SHP77 treated with DMSO at 0.1 percent for 48 hours (cell line): ENCODE results near the gene S100A16.
"Not testable (repeated sequence)": the region's sequence is repeated elsewhere in the genome, so short reads cannot be mapped to it uniquely, and the experiment has no call there.

Experiments used
- DNase-seq: peaks from one replicate; lab custom pipeline; 2025; lab: John Stamatoyannopoulos, UW

S100A16 gene

DNA sequence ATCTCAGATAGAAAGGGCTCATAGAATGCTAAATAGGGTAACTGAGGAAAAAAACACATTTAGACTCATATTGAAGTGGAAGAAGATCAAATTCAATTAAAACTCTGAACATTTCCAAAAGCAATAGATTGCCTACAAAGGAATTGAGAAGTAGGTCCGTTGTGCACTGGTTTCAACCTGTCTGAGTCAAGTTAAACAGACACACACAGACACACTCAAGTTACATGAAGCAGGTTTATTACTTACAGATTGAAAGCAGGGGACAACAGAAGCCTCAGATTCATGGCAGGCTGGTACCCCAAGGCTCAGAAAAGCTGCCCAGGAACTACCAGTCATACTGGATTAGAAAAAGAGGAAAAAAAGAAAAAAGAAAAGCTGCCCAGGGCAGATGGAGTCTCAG is 26.6 kb downstream of the S100A16 start:
- DNase-seq, result no peak

DNA sequence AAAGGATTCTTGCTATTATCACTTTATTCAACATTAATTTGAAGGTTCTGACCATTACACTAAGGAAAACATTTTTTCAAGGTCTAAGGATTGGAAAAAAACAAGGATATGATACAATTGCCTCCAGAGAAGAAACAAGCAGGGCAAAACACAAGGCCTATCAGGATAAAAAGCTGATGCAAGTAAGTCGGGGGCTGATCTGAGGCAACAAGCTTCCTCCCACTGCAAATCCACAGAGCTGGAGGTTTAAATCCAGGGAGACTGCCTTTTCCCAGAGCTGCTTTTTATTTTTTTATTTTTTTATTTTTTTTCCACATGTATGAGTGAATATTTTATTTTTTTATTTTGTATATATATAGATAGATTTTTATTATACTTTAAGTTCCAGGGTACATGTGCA is 27.9 kb downstream of the S100A16 start:
- DNase-seq, result no peak

DNA sequence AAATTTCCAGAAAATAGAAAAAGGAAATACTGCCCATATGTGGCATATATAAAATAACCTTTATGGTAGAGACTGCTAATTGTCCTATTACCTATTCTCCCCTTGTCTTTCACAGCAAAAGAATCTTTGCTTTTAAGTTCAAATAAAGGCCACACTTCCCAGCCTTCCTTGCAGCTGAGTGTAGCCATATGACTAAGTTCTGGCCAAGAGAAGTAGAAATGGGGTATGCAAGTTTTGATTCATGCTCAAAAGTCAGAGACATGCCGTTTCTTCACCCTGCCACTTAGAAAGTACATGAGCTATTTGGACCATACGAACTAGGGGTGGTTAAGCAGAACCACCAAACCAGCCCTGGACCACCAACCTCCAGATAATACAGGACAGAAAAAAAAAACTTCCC is 29.0 kb downstream of the S100A16 start:
- DNase-seq, result no peak

DNA sequence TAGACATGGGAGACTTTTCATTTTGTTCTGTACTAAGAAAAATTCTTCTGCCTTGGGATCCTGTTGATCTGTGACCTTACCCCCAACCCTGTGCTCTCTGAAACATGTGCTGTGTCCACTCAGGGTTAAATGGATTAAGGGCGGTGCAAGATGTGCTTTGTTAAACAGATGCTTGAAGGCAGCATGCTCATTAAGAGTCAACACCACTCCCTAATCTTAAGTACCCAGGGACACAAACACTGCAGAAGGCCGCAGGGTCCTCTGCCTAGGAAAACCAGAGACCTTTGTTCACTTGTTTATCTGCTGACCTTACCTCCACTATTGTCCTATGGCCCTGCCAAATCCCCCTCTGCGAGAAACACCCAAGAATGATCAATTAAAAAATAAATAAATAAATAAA is 29.4 kb downstream of the S100A16 start:
- DNase-seq, result not testable (repeated sequence)

DNA sequence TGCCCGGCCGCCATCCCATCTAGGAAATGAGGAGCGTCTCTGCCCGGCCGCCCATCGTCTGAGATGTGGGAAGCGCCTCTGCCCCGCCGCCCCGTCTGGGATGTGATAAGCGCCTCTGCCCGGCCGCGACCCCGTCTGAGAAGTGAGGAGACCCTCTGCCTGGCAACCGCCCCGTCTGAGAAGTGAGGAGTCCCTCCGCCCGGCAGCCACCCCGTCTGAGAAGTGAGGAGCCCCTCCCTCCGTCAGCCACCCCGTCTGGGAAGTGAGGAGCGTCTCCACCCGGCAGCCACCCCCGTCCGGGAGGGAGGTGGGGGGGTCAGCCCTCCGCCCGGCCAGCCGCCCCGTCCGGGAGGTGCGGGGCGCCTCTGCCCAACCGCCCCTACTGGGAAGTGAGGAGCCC is 30.1 kb downstream of the S100A16 start:
- DNase-seq, result not testable (repeated sequence)

DNA sequence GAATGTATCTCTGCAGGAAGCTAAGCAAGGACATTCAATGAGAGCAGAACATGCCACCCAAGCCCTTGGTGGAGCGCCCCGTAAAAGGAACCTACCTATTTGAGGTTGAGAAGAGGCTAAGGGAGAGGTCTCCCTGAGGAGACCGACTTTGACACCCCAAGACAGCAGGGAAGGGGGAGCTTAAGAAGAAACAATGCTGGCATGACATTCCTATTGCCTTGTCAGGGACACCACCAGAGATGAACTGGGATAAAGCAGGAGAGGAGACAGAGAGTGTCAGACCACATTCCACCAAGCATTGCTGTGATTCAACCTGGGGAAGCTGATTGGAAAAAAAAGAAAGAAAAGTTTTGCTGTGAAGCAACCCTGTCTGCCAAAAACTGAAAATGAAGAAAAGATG is 34.0 kb downstream of the S100A16 start:
- DNase-seq, result no peak

DNA sequence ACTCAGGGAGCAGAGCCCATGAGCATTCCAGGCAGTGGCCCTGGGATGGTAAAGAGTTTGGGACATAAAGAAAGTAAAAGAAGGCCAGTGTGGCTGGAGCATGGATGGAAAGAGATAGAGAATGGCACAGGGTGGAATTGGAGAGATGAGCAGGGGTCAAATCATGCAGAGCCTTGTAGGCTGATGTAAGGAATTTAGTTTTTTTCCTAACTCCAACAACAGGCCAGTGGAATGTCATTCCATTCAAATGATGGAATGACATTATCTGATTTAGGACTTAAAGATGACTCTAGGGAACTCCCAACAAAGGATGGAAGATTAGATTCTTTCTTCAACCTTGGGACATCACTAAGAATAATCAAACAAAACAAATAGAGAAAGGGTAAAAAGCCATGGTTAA is 34.4 kb downstream of the S100A16 start:
- no peak for DNase-seq

DNA sequence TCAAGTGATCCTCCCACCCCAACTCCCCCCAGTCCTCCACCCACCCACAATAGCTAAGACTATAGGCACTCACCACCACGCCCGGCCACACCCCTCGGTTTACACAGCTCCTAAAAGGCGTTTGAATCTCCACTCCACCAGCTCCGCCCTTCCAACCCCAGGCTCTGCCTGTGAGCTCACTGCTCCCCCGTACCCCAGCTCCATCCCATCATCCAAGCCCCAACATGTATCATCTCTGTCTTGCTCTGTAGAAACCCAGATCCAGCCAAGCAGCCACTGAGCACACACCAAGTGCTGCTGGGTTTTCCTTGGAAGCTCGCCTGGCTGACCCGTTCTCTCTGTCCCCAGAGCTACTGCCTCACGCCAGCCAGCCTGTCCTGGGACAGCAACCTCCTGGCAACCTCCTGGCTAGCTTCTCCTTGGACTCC is 35.3 kb downstream of the S100A16 start:
- no peak for DNase-seq

DNA sequence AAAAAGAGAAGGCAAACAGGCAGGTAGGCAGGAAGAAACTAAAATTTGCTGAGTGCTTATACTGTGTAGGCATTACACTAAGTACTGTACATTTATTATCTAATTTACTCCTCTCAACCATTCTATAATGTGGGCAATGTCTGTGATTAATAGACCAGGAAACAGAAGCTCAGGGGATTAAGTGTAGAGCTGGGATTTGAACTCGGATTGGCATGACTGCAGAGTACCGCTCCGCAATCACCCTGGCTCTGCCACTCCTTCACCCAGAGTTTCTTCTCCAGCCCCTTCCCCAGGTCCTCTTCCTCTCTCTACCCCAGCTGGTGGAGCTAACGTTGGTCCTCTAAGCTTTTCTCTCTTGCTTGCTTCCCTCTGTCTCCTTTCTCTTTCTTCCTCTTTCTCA is 35.8 kb downstream of the S100A16 start:
- no peak for DNase-seq

DNA sequence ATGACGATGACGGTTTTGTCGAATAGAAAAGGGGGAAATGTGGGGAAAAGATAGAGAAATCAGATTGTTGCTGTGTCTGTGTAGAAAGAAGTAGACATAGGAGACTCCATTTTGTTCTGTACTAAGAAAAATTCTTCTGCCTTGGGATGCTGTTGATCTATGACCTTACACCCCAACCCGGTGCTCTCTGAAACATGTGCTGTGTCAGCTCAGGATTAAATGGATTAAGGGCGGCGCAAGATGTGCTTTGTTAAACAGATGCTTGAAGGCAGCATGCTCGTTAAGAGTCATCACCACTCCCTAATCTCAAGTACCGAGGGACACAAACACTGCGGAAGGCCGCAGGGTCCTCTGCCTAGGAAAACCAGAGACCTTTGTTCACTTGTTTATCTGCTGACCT is 37.4 kb downstream of the S100A16 start:
- DNase-seq, result not testable (repeated sequence)

DNA sequence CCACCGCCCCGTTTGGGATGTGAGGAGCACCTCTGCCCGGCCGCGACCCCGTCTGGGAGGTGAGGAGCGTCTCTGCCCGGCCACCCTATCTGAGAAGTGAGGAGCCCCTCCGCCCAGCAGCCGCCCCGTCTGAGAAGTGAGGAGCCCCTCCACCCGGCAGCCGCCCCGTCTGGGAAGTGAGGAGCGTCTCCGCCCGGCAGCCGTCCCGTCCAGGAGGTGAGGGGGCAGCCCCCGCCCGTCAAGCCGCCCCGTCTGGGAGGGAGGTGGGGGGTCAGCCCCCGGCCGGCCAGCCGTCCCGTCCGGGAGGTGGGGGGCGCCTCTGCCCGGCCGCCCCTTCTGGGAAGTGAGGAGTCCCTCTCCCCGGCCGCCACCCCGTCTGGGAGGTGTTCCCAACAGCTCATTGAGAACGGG is 37.9 kb downstream of the S100A16 start:
- not testable (repeated sequence) for DNase-seq

DNA sequence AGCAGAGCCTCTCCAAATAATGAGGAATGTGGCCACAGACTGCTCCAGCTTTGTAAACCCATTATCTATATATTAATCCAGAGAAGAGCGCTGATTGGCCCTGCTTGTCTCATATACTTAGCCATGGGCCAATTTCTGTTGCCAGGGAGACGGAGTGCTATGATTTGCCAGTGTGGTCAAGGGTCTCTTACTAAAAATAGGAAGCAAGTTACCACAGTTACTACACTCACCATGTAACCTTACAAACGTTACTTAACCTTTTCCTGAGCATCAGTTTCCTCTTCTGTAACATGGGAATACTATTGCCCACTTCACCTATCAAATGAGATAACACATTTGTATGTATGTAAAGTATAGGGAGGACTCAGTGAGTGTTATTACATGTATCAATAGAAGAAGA is 39.6 kb downstream of the S100A16 start:
- no peak for DNase-seq

DNA sequence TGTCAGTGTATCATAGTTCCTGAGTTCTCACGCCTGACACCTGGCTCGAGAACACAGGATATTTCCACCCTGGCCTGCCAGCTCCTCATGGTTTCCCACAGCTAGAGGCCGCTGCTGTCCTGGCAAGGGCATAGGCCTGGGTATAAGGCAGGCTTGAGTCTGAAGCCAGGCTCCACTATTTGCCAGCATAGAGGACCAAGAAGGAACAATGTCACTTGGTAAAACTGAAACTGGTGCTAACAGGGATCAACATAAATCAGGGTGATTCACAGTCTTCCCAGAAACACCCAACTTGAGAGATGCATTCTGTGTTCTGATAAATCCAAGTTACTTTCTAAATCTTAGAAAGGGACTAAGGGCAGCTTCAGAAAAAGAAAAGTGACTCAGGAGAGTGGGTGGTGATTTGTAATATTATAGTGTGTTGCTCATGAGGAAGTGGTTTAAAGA is 40.3 kb downstream of the S100A16 start:
- peak; percentile 60 for DNase-seq

DNA sequence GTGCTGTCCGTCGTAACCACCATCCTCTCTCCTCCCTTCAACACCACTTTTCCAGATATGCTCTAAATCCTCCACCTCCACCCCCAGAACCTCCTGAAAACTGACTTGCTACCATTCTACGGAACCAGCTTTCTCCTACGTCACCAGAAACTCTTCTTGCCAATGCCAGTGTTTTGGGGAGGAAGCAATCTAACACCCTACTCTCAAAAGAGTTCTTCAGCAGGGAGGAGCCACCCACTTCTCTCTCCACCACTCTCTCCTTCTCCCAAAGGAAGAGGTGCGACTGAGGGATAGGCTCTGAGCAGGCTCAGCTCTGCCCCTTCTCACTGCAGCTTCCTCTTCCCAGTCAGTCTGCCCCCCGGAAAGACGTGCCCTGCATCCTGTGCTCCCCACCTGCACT is 41.2 kb downstream of the S100A16 start:
- no peak for DNase-seq

DNA sequence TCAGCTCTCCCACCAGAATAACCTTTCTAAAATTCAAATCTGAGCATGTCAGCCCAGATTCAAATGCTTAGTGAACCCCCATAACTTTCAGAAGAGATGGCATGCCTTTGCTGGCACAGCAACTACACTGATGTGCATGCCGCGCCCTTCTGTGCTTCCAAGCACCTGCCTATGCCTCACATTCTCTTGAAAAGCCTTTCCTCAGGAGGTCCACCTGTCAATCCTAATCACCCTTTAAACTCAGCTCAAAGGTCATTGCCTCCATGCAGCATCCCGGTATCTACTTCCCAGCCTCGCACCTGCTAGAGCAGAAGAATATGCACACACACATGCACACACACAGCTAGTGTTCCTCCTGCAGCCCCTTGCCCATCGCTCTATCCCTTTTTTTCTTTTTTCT is 42.1 kb downstream of the S100A16 start:
- no peak for DNase-seq

DNA sequence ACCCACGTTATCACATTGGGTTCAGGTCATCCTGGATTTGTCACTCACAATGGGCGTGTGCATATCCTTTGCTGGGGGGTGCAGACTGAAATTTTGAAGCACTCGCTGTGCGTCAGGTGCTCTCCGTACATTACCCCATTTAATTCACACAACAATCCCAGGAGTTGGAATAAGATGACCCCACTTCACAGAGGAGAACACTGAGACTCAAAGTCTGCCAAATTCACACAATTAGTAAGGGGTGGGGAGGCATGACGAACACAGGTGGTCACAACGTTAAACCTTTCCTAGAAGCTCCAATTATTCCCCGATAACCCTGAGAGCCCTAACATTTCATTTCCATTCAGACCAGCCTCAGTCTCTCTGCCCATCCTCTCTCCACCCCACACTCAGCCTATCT is 43.5 kb downstream of the S100A16 start:
- DNase-seq, result no peak

DNA sequence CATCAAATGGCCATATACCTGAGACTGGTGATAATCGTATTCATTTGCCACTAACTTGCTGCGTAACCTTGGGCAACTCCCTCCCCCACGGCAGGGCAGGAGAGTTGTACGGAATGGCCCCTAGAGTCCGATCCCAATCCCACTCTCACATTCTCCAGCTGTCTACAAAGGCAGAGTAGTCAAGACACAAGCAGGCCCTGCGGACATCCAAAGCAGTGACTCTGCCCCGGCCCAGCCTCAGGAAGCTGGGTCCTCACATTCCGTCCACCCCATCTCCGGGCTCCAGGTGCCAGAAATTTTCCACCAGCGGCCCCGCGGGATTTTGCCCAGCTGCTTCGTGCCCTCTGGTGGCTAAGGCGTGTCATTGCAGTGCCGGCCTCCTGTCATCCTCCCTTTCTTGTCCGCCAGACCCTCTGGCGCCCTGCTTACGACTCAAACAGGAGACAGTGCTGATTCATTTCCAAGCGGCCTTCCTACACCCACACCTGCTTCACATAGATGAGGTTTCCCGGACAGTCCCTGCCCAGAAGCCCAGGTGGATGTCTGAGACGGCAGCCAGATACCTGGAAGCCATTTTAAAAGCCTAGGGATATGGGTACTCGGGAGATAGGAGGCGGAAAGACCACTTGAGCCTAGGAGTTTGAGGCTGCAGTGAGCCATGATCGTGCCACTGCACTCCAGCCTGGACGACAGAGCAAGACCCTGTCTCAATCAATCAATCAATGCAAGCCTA is 44.4 kb downstream of the S100A16 start:
- DNase-seq, result peak; percentile 97

DNA sequence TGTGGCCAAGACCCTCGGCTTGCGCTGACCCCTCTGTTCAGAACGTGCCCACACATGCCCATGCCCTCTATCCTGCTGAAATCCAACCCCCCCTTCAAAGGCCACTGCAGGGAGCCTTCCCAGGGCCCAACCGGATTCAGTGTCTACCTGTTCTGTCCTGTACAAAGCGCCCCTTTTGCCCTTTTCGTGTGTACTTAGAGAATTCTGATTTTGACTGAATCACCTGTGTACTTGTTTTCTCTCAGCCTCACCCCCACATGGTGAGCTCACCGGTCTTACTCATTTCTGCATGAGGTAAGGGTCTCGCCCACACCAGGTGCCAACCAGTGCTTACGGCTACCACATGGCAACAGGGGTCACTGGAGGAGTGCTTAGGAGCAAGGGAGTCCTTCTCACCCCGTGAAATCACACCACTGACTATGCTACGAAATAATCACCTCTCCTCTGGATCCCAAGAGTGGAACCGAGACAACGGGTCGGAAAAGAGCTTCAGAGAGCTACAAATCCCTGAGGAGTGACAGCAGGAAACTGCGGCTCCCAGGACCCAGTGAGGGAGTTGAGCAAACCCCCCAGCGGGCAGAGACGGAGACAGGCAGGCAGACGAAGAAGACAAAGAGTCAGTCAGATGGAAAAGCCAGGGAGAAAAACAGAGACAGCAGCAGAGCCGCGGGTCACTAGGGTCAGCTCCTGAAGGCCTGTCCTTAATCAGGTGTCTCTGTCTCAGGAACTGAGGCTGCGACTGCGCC is 45.1 kb downstream of the S100A16 start:
- peak; percentile 83 for DNase-seq

DNA sequence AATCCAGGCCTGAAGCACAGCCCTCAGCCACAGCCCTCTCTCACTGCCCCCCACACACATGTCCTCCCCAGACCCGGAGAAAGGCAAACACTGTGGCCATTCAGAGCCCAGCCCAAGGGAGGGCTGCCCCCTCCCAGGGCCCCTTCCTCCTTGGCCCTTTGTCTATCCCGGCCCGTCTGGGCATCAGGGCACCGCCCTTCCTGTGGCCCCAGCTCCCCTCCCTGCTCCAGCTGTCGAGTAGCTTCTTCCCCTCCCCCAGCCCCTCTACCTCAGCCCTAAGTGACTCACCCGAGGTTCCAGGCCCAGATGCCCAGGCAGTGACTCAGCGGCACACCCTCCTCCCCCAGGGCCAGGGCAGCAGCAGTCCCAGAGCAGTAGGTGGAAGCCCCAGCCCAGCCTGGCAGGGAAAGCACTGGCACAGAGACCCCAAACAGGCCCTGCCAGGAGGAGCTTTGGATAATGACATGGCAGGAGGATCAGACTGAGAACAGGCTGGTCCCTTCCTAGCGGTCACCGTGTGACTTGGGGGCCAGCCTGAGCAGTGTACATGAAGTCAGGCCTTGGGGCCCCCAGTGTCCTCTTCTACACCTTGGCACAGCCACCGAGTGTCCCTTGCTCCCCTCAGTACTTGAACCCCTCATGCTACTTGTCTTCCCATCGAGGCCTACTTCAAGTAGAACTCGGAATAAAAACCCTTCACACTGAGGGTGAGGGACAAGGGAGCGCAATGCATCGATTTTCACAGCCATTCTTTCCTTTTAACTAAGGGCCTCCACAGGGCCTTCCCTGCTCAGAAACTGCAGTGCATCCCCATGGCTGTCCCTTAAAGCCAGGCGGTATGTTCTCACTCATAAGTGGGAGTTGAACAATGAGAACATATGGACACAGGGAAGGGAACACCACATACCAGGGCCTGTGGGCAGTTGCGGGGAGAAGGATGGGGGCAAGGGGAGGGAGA is 46.2 kb downstream of the S100A16 start:
- peak; percentile 98 for DNase-seq

DNA sequence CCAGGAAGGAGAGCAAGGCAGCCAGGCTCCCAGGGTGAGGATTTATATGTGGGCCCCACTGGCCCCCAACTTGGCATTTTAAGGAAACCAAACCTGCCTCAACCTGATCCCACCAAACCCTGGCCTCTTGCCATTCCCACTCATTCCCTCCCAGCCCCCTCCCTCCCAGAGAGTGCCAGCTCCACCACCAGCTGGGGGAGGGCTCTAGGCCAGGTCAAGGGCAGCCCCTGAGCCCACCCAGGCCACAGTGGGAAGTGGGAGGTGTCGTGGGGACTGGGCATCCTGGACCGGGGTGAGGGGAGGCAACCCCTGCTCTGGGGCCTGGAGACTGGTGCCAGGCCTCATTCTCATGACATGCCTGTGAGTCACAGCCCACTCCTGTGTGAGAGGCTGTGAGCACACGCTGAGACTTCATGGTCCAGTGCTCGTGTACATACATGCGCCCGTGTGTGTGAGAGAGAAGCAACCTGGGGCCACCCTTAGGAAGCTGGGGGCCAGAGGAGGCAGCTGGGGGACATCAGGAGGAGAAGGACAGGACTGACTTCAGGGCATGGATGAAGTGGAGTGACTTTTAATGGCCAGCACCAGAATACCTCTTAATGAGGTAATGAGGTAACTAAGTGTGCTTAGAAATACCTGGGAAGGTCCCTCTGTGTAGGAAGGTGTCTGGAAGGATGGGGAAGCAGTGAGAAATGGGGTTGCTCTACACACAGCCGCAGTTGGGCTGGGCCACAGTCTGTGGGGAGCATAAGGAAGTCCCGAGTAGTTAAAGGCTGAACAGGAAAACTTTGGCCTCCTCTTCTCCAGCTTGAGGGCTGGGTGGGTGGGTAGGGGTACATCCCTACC is 47.2 kb downstream of the S100A16 start, which contains the start of gene S100A2:
Gene S100A2 (minus strand): TSS at position 316 of the 846 bp plus-strand sequence. CDS start 1,967 bp downstream, outside the sequence.
- DNase-seq, result peak; percentile 81

DNA sequence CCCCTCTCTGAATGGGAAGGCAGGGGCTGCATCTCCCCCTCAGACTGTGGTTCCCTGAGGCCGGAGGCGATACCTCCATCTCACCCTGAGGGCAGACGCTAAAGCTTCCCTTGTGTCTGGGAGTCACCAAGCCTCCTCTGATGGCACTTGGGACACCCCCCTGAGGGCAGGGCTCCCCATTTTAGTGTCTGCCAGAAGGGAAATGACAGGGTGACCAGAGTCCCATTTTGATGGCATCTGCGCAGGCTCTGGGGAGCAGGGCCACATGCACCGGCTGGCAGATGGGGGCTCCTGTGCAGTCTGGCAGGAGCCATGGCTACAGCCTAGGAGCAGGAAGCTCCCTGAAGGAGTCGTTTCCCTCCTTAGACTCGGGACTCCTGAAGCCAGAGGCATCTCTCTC is 48.9 kb downstream of the S100A16 start:
- no peak for DNase-seq
